H1 (cell line): ENCODE results near the gene ACOT7. TPM values are rescaled to one million over a fixed set of nuclear protein-coding genes. Genes with fewer than 3 reads are reported as not detected.

Source experiments
- CTCF ChIA-PET: fragments of 300-600 bp; sonication (Branson Sonifier 250); formaldehyde crosslinking; loops from one replicate; lab custom pipeline; 2021; ENCODE audit not compliant: partially characterized antibody; lab: Charles Lee
- POLR2A ChIA-PET: fragments of 300-600 bp; sonication (Branson Sonifier 250); formaldehyde crosslinking; loops from one replicate; lab custom pipeline; 2021; ENCODE audit warnings: inconsistent platforms; ENCODE audit not compliant: partially characterized antibody; lab: Charles Lee
- DNase-seq, 2 experiments: peaks; one replicate each; pipeline versions ENCODE4 v3.0.0 to v3.0.0-alpha.2; 2010 to 2022; ENCODE audit warnings: low spot score in 2 of 2, low read depth in 1 of 2, mixed read lengths in 1 of 2
- FAIRE-seq: peaks from 2 replicates; lab custom pipeline; 2011; peaks lifted over from hg19 to GRCh38; lab: Jason Lieb, UNC
- H2AFZ ChIP-seq: 2 replicates; pipeline ENCODE4 v1.8.1; 2012; ENCODE audit warnings: low read length, inconsistent platforms
- H2AK5ac ChIP-seq: 2 replicates; pipeline ENCODE4 v1.6.1; 2013; ENCODE audit warnings: low read depth, low read length
- H2BK120ac ChIP-seq: replicated peaks from 2 replicates; pipeline ENCODE3; 2013; ENCODE audit warnings: low read depth, low read length, inconsistent platforms
- H2BK12ac ChIP-seq: 2 replicates; pipeline ENCODE4 v1.6.1; 2013; ENCODE audit warnings: low read depth, low read length
- H2BK15ac ChIP-seq: 2 replicates; pipeline ENCODE4 v1.6.1; 2013; ENCODE audit warnings: low read length
- H2BK20ac ChIP-seq: 2 replicates; pipeline ENCODE4 v1.6.1; 2013; ENCODE audit warnings: low read length
- H2BK5ac ChIP-seq: 2 replicates; pipeline ENCODE4 v1.6.1; 2013; ENCODE audit warnings: low read depth, low read length
- H3K14ac ChIP-seq: 2 replicates; pipeline ENCODE4 v1.6.1; 2013; ENCODE audit warnings: inconsistent platforms; ENCODE audit not compliant: insufficient read length
- H3K18ac ChIP-seq: 2 replicates; pipeline ENCODE4 v1.6.1; 2013; ENCODE audit warnings: low read length; ENCODE audit errors: extremely low read depth
- H3K23ac ChIP-seq: 2 replicates; pipeline ENCODE4 v1.6.1; 2013; ENCODE audit warnings: inconsistent platforms; ENCODE audit not compliant: insufficient read length
- H3K23me2 ChIP-seq: 2 replicates; pipeline ENCODE4 v1.6.1; 2013; ENCODE audit warnings: low read depth, low read length
- H3K27ac ChIP-seq: 2 replicates; pipeline ENCODE4 v1.6.1; 2011; ENCODE audit warnings: low read depth, low read length, inconsistent platforms
- H3K27me3 ChIP-seq, 4 experiments: replicated peaks in 1 of 4; 1 replicate in 1 of 4; 2 replicates in 3 of 4; pipeline versions ENCODE4 v1.6.1 to v1.8.1; 2011 to 2013; ENCODE audit warnings: low read length in 3 of 4, mild to moderate bottlenecking in 3 of 4, inconsistent platforms in 2 of 4, mixed read lengths in 2 of 4, moderate library complexity in 1 of 4; ENCODE audit not compliant: control insufficient read depth in 3 of 4, insufficient read depth in 3 of 4; ENCODE audit errors: extremely low read depth in 1 of 4
- H3K36me3 ChIP-seq, 4 experiments: 2 replicates each; pipeline versions ENCODE4 v1.6.1 to v1.8.1; 2011 to 2013; ENCODE audit warnings: mild to moderate bottlenecking in 4 of 4, low read length in 3 of 4, moderate library complexity in 2 of 4, control low read depth in 1 of 4, inconsistent platforms in 1 of 4; ENCODE audit not compliant: insufficient read depth in 4 of 4, control insufficient read depth in 2 of 4
- H3K4ac ChIP-seq: replicated peaks from 2 replicates; pipeline ENCODE3; 2013; ENCODE audit warnings: low read length, low read depth, mixed read lengths, inconsistent platforms; ENCODE audit not compliant: insufficient read length
- H3K4me1 ChIP-seq, 4 experiments: replicated peaks in 1 of 4; 1 replicate in 1 of 4; 2 replicates in 3 of 4; pipeline versions ENCODE4 v1.6.1 to v1.8.1; 2011 to 2013; ENCODE audit warnings: low read length in 3 of 4, inconsistent platforms in 2 of 4, mixed read lengths in 1 of 4; ENCODE audit not compliant: insufficient read depth in 4 of 4, control insufficient read depth in 3 of 4
- H3K4me2 ChIP-seq, 2 experiments: 2 replicates each; pipeline versions ENCODE4 v1.6.1 to v1.8.1; 2011 to 2013; ENCODE audit warnings: low read depth in 2 of 2, low read length in 2 of 2, control low read depth in 1 of 2, inconsistent platforms in 1 of 2, mild to moderate bottlenecking in 1 of 2; ENCODE audit not compliant: insufficient read depth in 1 of 2
- H3K4me3 ChIP-seq, 4 experiments: fragments of 200-600, 300-600 bp in 1 of 4; sonication (generic), shearing (Covaris generic), sonication (Bioruptor Twin) in 1 of 4; 2 replicates each; pipeline versions ENCODE4 v1.5.1 to v1.8.1; 2011 to 2016; ENCODE audit warnings: low read length in 4 of 4, low read depth in 3 of 4, control low read depth in 2 of 4, inconsistent platforms in 2 of 4, mild to moderate bottlenecking in 2 of 4, mixed read lengths in 1 of 4, moderate library complexity in 1 of 4; ENCODE audit not compliant: insufficient read depth in 2 of 4; ENCODE audit errors: extremely low read depth in 1 of 4
- H3K56ac ChIP-seq: replicated peaks from 2 replicates; pipeline ENCODE3; 2013; ENCODE audit warnings: low read depth, mild to moderate bottlenecking, mixed read lengths, low read length, inconsistent platforms; ENCODE audit not compliant: insufficient read length
- H3K79me1 ChIP-seq: 2 replicates; pipeline ENCODE4 v1.6.1; 2013; ENCODE audit warnings: low read depth, low read length, control low read depth
- H3K79me2 ChIP-seq, 2 experiments: 2 replicates each; pipeline versions ENCODE4 v1.6.1 to v1.8.1; 2012 to 2013; ENCODE audit warnings: low read length in 2 of 2, mild to moderate bottlenecking in 2 of 2, inconsistent platforms in 1 of 2; ENCODE audit not compliant: insufficient read depth in 2 of 2, control insufficient read depth in 1 of 2
- H3K9ac ChIP-seq, 4 experiments: replicated peaks in 1 of 4; 1 replicate in 1 of 4; 2 replicates in 3 of 4; pipeline versions ENCODE4 v1.6.1 to v1.8.1; 2011 to 2013; ENCODE audit warnings: low read depth in 3 of 4, low read length in 3 of 4, control low read depth in 2 of 4, mild to moderate bottlenecking in 2 of 4, moderate library complexity in 2 of 4, inconsistent platforms in 1 of 4; ENCODE audit errors: extremely low read depth in 1 of 4
- H3K9me3 ChIP-seq, 2 experiments: 2 replicates each; pipeline versions ENCODE4 v1.6.1 to v1.8.1; 2012 to 2013; ENCODE audit warnings: mild to moderate bottlenecking in 2 of 2, moderate library complexity in 2 of 2, control low read depth in 1 of 2, inconsistent platforms in 1 of 2, low read depth in 1 of 2, low read length in 1 of 2, mixed read lengths in 1 of 2; ENCODE audit not compliant: insufficient read depth in 2 of 2
- H4K20me1 ChIP-seq, 2 experiments: replicated peaks in 1 of 2; 2 replicates each; pipeline versions ENCODE3 to v1.8.1; 2011 to 2013; ENCODE audit warnings: inconsistent platforms in 2 of 2, low read length in 2 of 2, mild to moderate bottlenecking in 1 of 2; ENCODE audit not compliant: insufficient read depth in 2 of 2, control insufficient read depth in 1 of 2
- H4K5ac ChIP-seq: 2 replicates; pipeline ENCODE4 v1.6.1; 2013; ENCODE audit warnings: low read length, low read depth, mixed read lengths, inconsistent platforms; ENCODE audit not compliant: insufficient read length
- H4K8ac ChIP-seq: 2 replicates; pipeline ENCODE4 v1.8.0; 2013; ENCODE audit warnings: mild to moderate bottlenecking, moderate library complexity, low read length, inconsistent platforms; ENCODE audit not compliant: insufficient read depth; ENCODE audit errors: extremely low read depth
- H4K91ac ChIP-seq: replicated peaks from 2 replicates; pipeline ENCODE3; 2013; ENCODE audit warnings: low read length, mixed read lengths, inconsistent platforms; ENCODE audit not compliant: insufficient read length
- FOSL1 ChIP-seq: IDR thresholded peaks from 2 replicates; pipeline ENCODE4 v1.6.1; 2011; ENCODE audit warnings: mild to moderate bottlenecking, low read depth, low read length, moderate library complexity; ENCODE audit not compliant: insufficient read depth
- HDAC6 ChIP-seq: IDR thresholded peaks from one replicate; pipeline ENCODE4 v1.7.1; 2012; ENCODE audit warnings: low read depth, mild to moderate bottlenecking, inconsistent platforms, low read length, moderate library complexity
- POU5F1 ChIP-seq: IDR thresholded peaks from 2 replicates; pipeline ENCODE4 v1.6.1; 2011; ENCODE audit warnings: low read depth, mild to moderate bottlenecking, low read length, moderate library complexity
- WGBS, 2 experiments: shearing (Covaris generic) in 1 of 2; methylation state at CpG; one replicate each; pipeline versions ENCODE4 v1.1.6 to v1.1.7; 2013 to 2015; ENCODE audit warnings: low lambda C conversion rate in 2 of 2, mixed read lengths in 2 of 2, inconsistent platforms in 1 of 2, low coverage in 1 of 2, missing lambda C conversion rate in 1 of 2; ENCODE audit not compliant: insufficient replicate concordance in 2 of 2, insufficient coverage in 1 of 2, insufficient read length in 1 of 2; ENCODE audit errors: extremely low coverage in 1 of 2, missing lambda C conversion rate in 1 of 2; 5-methylcytosine and 5-hydroxymethylcytosine counted together
- polyA plus RNA-seq, 7 experiments: library from polyadenylated mRNA; depleted of rRNA in 3 of 7; stranded (reverse) in 5 of 7; unstranded in 2 of 7; fragments of >200 nt in 5 of 7; fragments of 200-250 nt in 2 of 7; gene quantifications; 1 replicate in 5 of 7; 2 replicates in 1 of 7; 4 replicates in 1 of 7; pipeline versions ENCODE4 v1.2.1 to v1.2.3, GENCODE V29; 2011 to 2013; ENCODE audit warnings: missing spikeins in 2 of 7, mixed read lengths in 2 of 7
- total RNA-seq: library from RNA; stranded (reverse); fragmentation: NEBNext Ultra II Directional; extraction: Animal tissue kit (Norgen Biotek cat#: 25700); gene quantifications from 2 replicates; pipeline ENCODE4 v1.2.1, GENCODE V29; 2021

The ACOT7 gene
- total and polyA plus RNA-seq, 2 of the 8 experiments (the other 6 are each of a cell fraction or from before 2014, with no cell fraction given), result 151 to 214 TPM

GRCh38 chr1:6330410-6330911 is 63.1 kb downstream of the ACOT7 start:
- no peak overlapping the region for H3K27ac ChIP-seq
- no peak overlapping the region for H3K4me3 ChIP-seq
- ChIA-PET CTCF (interaction anchor here (0.6 to 7.4 kb wide), 9 partner anchors 13 to 307 kb away, joined by 3 to 54 read pairs (median 3); no protein-coding TSS in a partner anchor), POLR2A (interaction anchor here (1.5 kb wide), 1 partner anchor 85 kb away, joined by 4 read pairs; no protein-coding TSS in a partner anchor)
- peaks cover 1 to 4% of the 10 kb centered on the region in 2 experiments for H4K20me1 ChIP-seq
- peaks cover 0 to 2% (median under 1%) of the 10 kb centered on the region in 4 experiments; a peak in 3 of 7 replicates for H3K4me1 ChIP-seq
- H3K23ac ChIP-seq, result no peak overlapping the region
- no peak overlapping the region for H2BK20ac ChIP-seq
- WGBS, 2 experiments, result 93% methylated on average over 16 of the region's 16 CpGs; no CpG with 5 or more reads in 1 of the 2 experiments
- H2BK12ac ChIP-seq, result no peak overlapping the region
- no peak overlapping the region for H3K18ac ChIP-seq
- FAIRE-seq (no peak), DNase-seq (no peak)
- H3K56ac ChIP-seq, result no peak overlapping the region
- TF ChIP-seq FOSL1 (no peak), POU5F1 (no peak), HDAC6 (no peak)
- no peak overlapping the region for H3K14ac ChIP-seq
- no peak overlapping the region for H3K4ac ChIP-seq
- H3K79me2 ChIP-seq, result no peaks in the 10 kb centered on the region; a peak in 1 of 4 replicates
- H3K27me3 ChIP-seq, result no peaks in the 10 kb centered on the region
- H3K9ac ChIP-seq, result no peak overlapping the region
- no peak overlapping the region for H2BK15ac ChIP-seq
- H3K9me3 ChIP-seq, result no peaks in the 10 kb centered on the region
- no peak overlapping the region for H2AFZ ChIP-seq
- 0 out of 2 replicates have a peak overlapping the region, but pooled peaks have one; percentile 40 for H4K8ac ChIP-seq
- H3K36me3 ChIP-seq, result peaks cover 0 to 12% (median 5%) of the 10 kb centered on the region in 4 experiments; a peak in 4 of 8 replicates
- H3K23me2 ChIP-seq, result no peaks in the 10 kb centered on the region
- no peak overlapping the region for H4K91ac ChIP-seq
- no peak overlapping the region for H2BK5ac ChIP-seq
- no peak overlapping the region for H2AK5ac ChIP-seq
- H3K79me1 ChIP-seq, result peaks cover 4% of the 10 kb centered on the region
- H3K4me2 ChIP-seq, result no peak overlapping the region
- no peak overlapping the region for H2BK120ac ChIP-seq
- no peak overlapping the region for H4K5ac ChIP-seq
